HG03060 (cell line): Measurements from ENCODE around the gene C2orf66.

Experiments used
- ATAC-seq: cut with Tn5 transposase; IDR thresholded peaks from one replicate; pipeline ENCODE4 v1.9.1; 2021; ENCODE audit warnings: low read depth, moderate number of reproducible peaks; ENCODE audit not compliant: unreplicated experiment

C2orf66 gene

GRCh38 chr2:196809260-196809659 is at the start of gene C2orf66:
Gene C2orf66, minus strand, starts transcription at chr2:196809355. Its CDS starts 19 bp downstream, at chr2:196809336.
- no peak for ATAC-seq

DNA sequence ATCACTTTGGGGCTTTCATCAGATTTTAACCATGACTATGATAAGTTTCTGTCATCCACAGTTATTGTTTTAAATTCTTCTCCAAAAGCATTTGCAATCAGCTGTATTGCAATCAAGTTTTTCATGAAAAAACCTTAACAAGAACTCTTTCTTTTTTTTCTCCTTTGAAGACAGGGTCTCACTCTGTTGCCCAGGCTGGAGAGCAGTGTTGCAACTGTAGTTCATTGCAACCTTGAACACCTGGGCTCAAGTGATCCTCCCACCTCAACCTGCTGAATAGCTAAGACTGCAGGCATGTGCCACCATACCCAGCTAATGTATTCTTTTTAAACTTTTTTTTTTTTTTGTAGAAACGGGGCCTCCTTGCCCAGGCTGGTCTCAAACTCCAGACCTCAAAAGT is 45.5 kb upstream of the C2orf66 start:
- no peak for ATAC-seq

DNA sequence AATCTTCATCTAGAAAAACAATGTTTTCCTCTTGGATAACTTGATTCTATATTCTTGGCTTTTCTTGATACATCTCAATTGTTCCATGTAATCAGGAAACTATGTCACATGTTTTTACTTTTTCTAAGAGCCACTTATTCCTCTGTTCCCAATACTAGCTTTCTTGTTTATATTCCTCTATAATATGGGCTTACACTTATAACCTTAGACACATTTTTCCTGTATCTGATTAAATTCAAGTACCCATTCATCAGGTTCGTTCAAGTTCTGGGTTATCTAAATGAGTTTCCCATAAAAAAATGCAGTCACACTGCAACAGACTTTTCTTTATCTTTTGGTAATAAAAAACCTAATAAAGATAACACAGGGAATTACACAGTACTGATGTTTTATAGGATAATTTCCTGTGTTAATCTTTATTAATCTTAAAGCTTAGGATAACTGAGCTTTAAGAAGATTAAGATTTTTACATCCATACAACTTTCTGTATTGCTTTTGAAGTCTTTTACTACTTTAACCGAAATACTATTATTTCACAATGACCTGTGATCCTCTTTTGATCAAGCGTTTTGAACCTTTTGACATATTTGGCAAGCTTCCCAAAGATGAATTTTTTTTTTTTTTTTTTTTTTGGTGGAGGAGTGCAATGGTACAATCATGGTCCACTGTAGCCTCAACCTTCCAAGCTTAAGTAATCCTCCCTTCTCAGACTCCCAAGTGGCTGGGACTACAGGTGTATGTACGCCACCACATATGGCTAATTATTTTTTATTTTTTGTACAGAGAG is 44.3 kb upstream of the C2orf66 start:
- ATAC-seq: no peak

GRCh38 chr2:196851088-196851487 is 41.9 kb upstream of the C2orf66 start:
- no peak for ATAC-seq

DNA sequence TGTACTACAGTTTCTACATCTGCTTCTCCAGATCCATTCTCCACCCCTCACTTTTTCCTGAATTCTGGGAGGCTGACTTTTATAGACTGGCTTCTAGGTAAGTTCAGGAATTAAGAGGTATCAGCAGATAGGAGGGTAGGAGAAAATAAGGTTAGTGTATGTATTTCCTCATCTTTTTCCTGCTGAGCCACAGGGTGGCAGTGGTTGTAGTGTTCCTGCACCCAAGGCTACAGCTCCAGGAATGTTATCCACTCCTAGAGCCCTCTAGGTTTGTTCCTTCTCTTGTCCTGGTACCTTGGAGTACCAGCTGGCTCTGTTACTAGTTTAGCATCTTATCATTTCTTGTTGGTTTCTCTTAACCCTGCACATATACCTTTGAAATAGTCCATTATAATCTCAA is 40.7 kb upstream of the C2orf66 start:
- no peak for ATAC-seq

GRCh38 chr2:196846295-196846694 is 37.1 kb upstream of the C2orf66 start:
- no peak for ATAC-seq

DNA sequence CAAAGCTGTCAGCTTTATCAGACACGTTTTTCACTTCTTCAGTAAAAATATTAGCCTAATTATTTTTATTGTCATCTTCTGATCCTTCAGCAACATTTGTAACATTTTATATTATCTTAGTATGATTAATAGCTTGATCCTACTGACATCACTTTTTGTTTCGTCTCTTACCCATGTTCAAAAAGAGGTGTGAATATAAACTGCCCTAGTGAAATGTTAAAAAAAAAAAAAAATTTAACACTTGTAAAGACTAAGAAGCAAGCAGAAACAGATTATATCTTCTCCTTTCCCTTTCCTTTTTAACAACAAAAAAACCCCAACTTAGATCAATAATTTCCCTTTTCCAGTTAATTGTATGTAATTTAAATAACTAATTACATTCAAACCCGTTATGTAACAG is 36.2 kb upstream of the C2orf66 start:
- ATAC-seq: no peak

- no peak for ATAC-seq
Measured at GRCh38 chr2:196840171-196840570, 31.0 kb upstream of the C2orf66 start.

DNA sequence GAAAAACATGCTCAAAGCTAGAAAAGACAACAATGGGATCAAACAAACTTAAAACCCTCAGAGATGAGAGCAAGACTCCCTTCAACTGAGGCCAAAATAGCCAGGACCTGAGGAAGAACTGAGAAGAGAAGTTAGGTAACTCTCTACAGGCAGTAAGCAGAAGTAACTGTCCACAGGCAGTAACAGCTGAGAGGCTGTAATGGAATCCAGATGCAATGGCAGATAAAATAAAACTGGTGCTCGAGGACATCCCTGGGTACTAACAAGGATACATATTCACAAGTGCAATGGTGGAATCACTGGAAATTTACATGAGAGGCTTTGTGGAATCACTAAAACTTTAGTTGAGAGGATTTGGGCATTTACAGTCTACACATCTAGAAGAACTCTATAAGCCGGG is 30.4 kb upstream of the C2orf66 start:
- no peak for ATAC-seq

GRCh38 chr2:196836440-196836839 is 27.3 kb upstream of the C2orf66 start:
- ATAC-seq: no peak

DNA sequence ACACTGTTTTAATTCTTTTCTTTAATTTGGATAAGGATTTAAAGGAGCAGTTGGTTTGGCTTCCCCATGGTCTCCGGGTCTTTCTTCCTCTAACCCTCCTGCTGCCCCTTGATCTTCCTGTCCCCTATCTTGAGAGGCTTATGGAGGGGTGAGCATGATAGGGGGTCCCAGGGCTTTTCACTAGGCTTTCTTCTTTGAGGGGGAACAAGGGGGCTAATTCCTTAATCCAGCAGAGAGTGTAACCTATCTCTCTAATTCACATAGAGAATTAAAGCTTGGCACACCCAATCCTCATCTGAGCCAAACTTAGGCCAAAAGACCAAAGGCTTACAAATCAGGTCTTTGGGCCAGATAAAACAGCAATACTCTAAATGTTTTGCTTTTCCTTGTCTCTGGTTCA is 21.5 kb upstream of the C2orf66 start:
- no peak for ATAC-seq

GRCh38 chr2:196827356-196827755 is 18.2 kb upstream of the C2orf66 start:
- ATAC-seq: no peak

DNA sequence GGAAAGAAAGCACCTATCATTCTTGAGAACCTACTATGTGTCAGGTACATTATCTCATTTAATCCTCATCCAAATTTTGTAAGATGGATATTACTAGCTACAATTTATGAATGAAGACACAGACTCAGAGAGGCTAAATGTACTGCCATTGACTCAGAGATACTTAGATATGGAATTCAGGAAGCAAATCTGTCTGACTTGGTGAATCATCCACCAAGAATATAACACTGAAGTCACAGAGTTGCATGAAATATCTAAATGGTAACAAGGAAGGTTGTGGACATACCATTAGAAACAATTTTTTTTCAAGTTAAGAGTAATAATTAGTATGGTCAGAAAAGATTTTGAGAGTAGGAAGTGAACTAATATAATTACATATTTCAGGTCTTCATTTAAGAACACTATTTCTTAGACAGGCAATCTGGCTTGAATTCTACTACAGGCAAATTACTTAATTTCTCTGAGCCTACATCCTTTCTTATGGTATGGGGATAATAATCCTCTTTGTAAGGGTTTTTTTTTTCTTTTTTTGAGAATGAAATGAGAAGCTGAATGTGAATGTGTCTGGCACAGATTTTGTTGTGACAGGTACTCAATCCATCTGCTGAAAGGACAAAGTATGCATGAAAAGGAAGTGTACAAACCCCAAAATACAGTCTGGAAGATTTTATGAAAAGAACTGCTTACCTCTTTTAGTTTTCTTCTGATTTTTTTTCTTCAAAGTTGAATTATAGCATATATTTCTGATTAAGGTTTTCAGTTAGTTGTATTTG is 14.8 kb upstream of the C2orf66 start:
- ATAC-seq: no peak

GRCh38 chr2:196821195-196821594 is 12.0 kb upstream of the C2orf66 start:
- no peak for ATAC-seq

DNA sequence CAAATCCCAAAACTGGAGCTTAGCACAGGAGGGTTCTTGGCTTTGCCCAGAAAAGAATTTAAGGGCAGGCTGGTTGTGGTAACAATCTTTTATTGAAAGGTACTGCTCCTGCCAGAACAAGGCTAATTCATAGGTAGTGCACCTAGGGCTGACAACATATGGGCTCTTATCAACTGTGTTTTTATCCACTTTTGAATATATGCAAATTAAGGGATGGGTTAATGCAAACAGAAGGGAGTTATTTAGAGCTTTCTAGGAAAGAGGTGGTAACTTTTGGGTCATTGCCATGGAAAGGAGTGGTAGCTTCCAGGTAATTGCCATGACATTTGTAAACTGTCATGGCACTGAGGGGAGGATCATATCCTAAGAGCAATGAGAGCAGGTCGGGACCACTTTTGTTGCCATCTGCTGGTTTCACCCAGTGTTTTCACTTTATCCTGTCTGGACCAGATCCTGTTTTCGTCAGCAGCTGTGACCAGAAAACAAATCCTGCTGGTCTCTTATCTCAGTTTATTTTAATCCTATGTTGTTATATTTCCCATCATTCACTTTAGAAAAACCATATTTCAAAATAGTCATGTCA is 981 bp downstream of the C2orf66 start:
- no peak for ATAC-seq

DNA sequence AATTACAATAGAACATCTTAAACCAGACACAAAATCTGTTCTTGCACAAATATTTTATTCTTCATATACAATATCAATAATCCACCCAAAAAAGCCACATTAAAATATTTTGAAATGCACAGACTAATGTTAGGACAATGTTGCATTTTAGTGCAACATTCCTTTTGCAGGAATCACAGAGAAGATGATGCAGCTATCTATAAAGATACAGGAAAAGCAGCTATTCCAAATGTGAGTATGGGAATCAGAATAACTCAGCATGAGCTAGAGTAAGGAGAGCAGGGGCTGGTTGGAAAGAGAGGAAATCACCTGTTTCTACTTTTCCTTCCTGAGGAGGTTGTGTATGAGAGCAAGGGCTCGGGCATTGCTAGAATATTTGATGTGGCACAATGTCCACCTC is 4.8 kb downstream of the C2orf66 start:
- no peak for ATAC-seq

GRCh38 chr2:196802401-196802800 is 6.8 kb downstream of the C2orf66 start:
- no peak for ATAC-seq

- no peak for ATAC-seq
Measured at GRCh38 chr2:196801674-196802261, 7.4 kb downstream of the C2orf66 start.

- no peak for ATAC-seq
Measured at GRCh38 chr2:196798980-196799379, 10.2 kb downstream of the C2orf66 start.

DNA sequence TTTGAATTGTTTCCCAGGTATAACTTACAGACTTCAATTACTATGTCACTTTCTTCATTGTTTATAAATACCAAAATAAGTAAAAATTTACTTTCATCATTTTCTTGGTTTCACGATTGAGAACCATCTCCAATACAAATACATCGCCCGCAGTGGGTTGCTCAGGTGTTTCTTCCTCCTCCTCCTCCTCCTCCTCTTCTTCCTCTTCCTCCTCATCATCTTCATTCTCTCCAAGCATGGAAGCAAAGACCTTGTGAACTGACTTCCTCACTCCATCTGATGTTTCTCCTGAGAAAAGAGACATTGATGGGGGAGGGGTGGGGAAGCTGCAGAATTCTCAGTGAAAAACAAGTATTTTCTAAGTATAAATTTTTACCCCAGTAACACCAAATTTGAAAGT is 16.3 kb downstream of the C2orf66 start:
- no peak for ATAC-seq

GRCh38 chr2:196783431-196784094 is 25.6 kb downstream of the C2orf66 start:
- no peak for ATAC-seq
